Rectal smooth muscle tissue (tissue), 1 donor: ENCODE results near the gene KIAA1217.

Source experiments
- H3K27ac ChIP-seq: one replicate; pipeline ENCODE4 v1.7.0; 2013; ENCODE audit warnings: low read depth, low read length, inconsistent platforms
- H3K27me3 ChIP-seq: one replicate; pipeline ENCODE4 v1.7.0; 2013; ENCODE audit warnings: low read length; ENCODE audit not compliant: control insufficient read depth, insufficient read depth
- H3K36me3 ChIP-seq: one replicate; pipeline ENCODE4 v1.7.0; 2013; ENCODE audit warnings: low read length; ENCODE audit not compliant: control insufficient read depth, insufficient read depth
- H3K4me1 ChIP-seq: one replicate; pipeline ENCODE4 v1.7.0; 2013; ENCODE audit warnings: low read length; ENCODE audit not compliant: control insufficient read depth, insufficient read depth
- H3K4me3 ChIP-seq: one replicate; pipeline ENCODE4 v1.7.0; 2013; ENCODE audit warnings: low read length
- H3K9ac ChIP-seq: one replicate; pipeline ENCODE4 v1.7.0; 2013; ENCODE audit warnings: low read length

Gene KIAA1217

DNA sequence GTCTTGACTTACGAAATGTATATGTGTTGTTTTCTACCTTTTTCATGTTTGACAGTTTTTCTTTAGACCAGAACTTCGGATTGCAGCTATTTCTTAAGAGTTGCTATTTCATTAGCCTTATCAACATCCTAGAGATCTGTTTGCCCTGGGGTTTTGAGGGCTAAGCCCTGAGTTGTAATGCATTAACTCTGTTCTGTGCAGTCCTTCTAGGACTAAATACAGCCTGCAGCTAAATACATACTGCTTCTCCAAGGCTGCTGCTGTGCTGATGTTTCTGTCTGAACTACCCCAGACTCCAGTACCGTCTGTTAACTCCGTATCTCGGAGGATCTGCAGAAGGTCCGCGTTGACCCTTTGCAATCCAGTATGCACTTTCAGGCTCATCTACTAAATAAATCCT is 26.5 kb downstream of the KIAA1217 start:
- Histone ChIP-seq H3K27ac (no peak overlapping the region), H3K27me3 (no peaks in the 10 kb centered on the region), H3K36me3 (no peaks in the 10 kb centered on the region), H3K4me1 (no peaks in the 10 kb centered on the region), H3K9ac (no peak overlapping the region), H3K4me3 (no peak overlapping the region)

- H3K9ac ChIP-seq: no peak overlapping the region
- H3K4me1 ChIP-seq: no peaks in the 10 kb centered on the region
- H3K4me3 ChIP-seq: peak overlapping the region; percentile 11
- H3K36me3 ChIP-seq: no peaks in the 10 kb centered on the region
- no peaks in the 10 kb centered on the region for H3K27me3 ChIP-seq
- no peak overlapping the region for H3K27ac ChIP-seq
These were observed 29.0 kb downstream of the KIAA1217 start for GRCh38 chr10:24237801-24238395.

- H3K4me3 ChIP-seq: peak overlapping the region; percentile 11
- H3K36me3 ChIP-seq: no peaks in the 10 kb centered on the region
- no peaks in the 10 kb centered on the region for H3K27me3 ChIP-seq
- no peak overlapping the region for H3K27ac ChIP-seq
- H3K4me1 ChIP-seq: no peaks in the 10 kb centered on the region
- H3K9ac ChIP-seq: no peak overlapping the region
These were observed 29.7 kb downstream of the KIAA1217 start for GRCh38 chr10:24238519-24239247.

DNA sequence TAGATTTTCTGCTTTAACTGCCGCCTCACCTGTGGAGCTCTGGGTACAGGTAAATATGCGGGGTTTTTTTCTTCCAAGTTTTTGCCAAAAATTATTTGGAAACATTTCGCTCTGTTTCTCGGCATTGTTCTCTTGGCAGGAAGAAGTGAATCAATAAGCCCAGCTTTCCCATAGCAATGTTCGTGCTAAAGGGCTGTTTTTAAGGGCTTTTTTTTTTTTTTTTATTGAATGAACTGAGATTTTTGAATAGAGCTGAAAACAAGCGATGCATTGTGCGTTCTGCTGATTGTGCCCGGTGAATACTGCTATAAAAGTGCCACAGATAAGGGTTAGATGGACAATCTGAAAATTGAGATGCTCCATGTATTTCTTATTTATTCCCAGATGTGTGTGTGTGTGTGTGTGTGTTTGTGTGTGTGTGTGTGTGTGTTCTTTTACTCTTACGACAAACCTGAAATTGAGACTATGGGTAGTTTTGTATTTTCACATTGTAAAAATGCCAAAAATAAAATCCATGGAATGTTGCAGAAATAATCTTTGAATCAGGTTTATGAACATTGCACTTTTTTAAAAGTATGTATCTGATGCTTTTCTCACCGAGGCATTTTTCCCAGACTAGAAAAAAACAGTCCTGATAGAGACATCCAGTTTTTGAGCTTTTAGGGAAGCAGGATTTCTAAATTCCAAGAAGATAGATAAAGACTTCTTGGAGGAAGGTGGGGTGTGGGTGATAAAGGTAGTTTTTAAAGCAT is 30.5 kb downstream of the KIAA1217 start:
- H3K27ac ChIP-seq: no peak overlapping the region
- H3K27me3 ChIP-seq: no peaks in the 10 kb centered on the region
- no peak overlapping the region for H3K9ac ChIP-seq
- no peaks in the 10 kb centered on the region for H3K4me1 ChIP-seq
- no peaks in the 10 kb centered on the region for H3K36me3 ChIP-seq
- no peak overlapping the region for H3K4me3 ChIP-seq

DNA sequence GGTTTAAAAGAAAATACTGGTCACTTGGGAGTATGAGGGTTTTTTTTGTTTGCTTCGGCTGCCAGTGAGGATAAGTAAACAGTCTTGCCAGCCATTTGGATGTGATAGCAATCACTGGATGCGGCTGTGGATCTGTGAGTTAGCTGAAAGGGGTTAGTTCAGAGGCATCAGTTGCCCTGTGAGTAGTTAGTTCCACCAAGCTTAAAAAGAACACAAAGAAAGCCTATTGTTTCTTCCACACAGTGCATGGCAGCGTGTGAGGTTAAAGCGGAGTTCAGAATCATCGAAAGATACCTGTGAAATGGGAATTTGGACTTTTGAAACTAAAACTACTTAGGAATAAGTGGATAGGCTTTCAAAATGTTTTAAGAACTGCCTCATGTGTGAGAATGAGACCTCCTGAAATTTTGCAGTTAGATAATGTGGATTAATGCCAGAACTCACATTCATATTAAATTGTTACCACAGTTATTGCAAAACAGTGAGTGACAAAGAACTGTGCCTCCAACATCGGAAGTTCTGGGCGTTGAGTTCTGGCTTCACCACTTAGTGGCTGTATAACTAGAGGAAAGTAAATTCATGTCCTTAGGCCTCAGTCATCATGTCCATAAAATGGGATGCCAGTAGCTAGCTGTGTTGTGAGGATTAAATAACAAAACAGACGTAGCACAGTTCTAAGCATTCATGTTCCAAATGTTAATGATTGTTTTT is 31.3 kb downstream of the KIAA1217 start:
- no peaks in the 10 kb centered on the region for H3K27me3 ChIP-seq
- H3K27ac ChIP-seq: no peak overlapping the region
- H3K36me3 ChIP-seq: no peaks in the 10 kb centered on the region
- H3K4me1 ChIP-seq: no peaks in the 10 kb centered on the region
- H3K9ac ChIP-seq: no peak overlapping the region
- no peak overlapping the region for H3K4me3 ChIP-seq

- H3K27ac ChIP-seq: no peak overlapping the region
- H3K9ac ChIP-seq: no peak overlapping the region
- H3K4me1 ChIP-seq: no peaks in the 10 kb centered on the region
- no peak overlapping the region for H3K4me3 ChIP-seq
- H3K36me3 ChIP-seq: no peaks in the 10 kb centered on the region
- no peaks in the 10 kb centered on the region for H3K27me3 ChIP-seq
These were observed 32.6 kb downstream of the KIAA1217 start for GRCh38 chr10:24241536-24242040.

DNA sequence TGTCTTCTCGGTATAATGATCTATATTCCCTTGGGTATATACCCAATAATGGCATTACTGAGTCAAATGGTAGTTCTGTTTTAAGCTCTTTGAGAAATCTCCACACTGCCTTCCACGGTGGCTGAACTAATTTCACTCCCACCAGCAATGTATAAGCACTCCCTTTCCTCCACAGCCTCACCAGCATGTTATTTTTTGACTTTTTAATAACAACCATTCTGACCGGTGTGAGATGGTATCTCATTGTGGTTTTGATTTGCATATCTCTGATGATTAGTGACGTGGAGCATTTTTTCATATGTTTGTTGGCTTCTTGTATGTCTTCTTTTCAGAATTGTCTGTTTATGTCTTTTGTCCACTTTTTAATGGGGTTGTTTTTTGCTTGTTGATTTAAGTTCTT is 33.6 kb downstream of the KIAA1217 start:
- Histone ChIP-seq H3K4me3 (no peak overlapping the region), H3K27me3 (no peaks in the 10 kb centered on the region), H3K4me1 (no peaks in the 10 kb centered on the region), H3K9ac (no peak overlapping the region), H3K36me3 (no peaks in the 10 kb centered on the region), H3K27ac (no peak overlapping the region)

GRCh38 chr10:24246365-24246764 is 37.4 kb downstream of the KIAA1217 start:
- Histone ChIP-seq H3K27me3 (no peaks in the 10 kb centered on the region), H3K4me1 (no peaks in the 10 kb centered on the region), H3K4me3 (no peak overlapping the region), H3K36me3 (no peaks in the 10 kb centered on the region), H3K9ac (no peak overlapping the region), H3K27ac (no peak overlapping the region)

DNA sequence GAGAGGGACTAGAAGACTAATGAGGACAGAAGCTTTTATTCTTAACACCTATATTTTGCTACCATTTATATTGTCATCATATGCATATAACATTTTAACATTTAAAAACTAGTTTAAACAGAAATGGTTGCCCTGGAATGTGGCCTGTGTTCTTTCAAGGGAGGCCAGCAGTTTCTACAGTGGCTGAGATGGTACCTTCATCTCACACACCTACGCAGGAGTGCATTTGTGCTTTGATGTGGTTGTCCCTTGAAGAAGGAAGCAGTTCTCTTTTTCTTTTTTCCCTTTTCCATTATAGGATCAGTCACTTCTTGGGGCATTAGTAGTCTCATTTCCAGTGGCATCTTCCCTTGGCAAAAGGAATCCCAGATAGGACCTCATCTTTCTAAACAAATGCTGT is 38.9 kb downstream of the KIAA1217 start:
- Histone ChIP-seq H3K4me1 (no peaks in the 10 kb centered on the region), H3K9ac (no peak overlapping the region), H3K27ac (no peak overlapping the region), H3K36me3 (no peaks in the 10 kb centered on the region), H3K27me3 (no peaks in the 10 kb centered on the region), H3K4me3 (no peak overlapping the region)

DNA sequence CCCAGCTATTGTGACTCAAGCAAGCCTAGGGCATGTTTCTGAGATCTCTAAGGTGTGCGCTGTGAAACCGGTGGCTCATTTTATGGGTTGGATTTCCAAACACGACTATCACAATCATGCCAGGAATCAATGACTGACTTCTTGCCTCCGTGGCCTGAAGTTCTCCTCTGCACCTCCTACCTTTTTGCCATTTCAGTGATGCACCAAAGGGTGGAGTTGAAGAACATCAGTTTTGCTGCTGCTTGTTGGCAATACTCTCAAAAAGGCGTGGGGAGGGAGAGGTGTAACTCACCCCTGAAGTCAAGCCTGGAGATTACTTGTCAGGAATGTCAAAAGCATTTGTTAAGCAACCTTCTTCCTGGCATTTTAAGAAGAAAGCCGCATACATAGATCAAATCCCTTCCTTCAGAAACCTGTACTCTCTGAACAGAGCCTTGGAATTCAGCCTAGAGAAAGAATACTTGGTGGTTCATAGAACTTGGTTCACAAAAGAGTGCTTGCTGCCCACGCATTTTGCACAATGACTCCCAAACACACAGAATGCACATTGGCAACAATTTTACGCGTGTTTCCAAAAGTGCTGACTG is 41.0 kb downstream of the KIAA1217 start:
- Histone ChIP-seq H3K4me3 (no peak overlapping the region), H3K36me3 (no peaks in the 10 kb centered on the region), H3K4me1 (no peaks in the 10 kb centered on the region), H3K27ac (no peak overlapping the region), H3K9ac (no peak overlapping the region), H3K27me3 (no peaks in the 10 kb centered on the region)

GRCh38 chr10:24251547-24251946 is 42.6 kb downstream of the KIAA1217 start:
- Histone ChIP-seq H3K27ac (no peak overlapping the region), H3K27me3 (no peaks in the 10 kb centered on the region), H3K36me3 (no peaks in the 10 kb centered on the region), H3K4me3 (no peak overlapping the region), H3K4me1 (peaks cover under 1% of the 10 kb centered on the region), H3K9ac (no peak overlapping the region)

GRCh38 chr10:24254180-24254579 is 45.2 kb downstream of the KIAA1217 start:
- H3K9ac ChIP-seq: no peak overlapping the region
- no peak overlapping the region for H3K27ac ChIP-seq
- H3K4me3 ChIP-seq: no peak overlapping the region
- peaks cover 2% of the 10 kb centered on the region for H3K4me1 ChIP-seq
- no peaks in the 10 kb centered on the region for H3K27me3 ChIP-seq
- H3K36me3 ChIP-seq: no peaks in the 10 kb centered on the region
